Right lobe of liver (tissue), 4 donors: Measurements from ENCODE around the gene ALDH2.

Experiments
- POLR2A ChIP-seq: fragments of 450-650 bp; IDR thresholded peaks from one replicate; pipeline ENCODE4 v1.6.1; 2017; ENCODE audit warnings: antibody characterized with exemption, mild to moderate bottlenecking
- TF ChIP-seq, protein P1 (sequence below), 4 donors: fragments of 200-600 bp in 3 of 4; fragments of 450-650 bp in 1 of 4; IDR thresholded peaks; one replicate each; pipeline versions ENCODE4 v1.5.1 to v1.8.0; 2016 to 2022; ENCODE audit warnings: antibody characterized with exemption in 4 of 4, mild to moderate bottlenecking in 2 of 4
- donor health status: DM: no; HTN: no; CAD: no.
- donor health status: DM: no; HTN: no; CAD: no.
- donor health status: DM: no; HTN: yes; CAD: no.

- TF ChIP-seq, protein P1, sequence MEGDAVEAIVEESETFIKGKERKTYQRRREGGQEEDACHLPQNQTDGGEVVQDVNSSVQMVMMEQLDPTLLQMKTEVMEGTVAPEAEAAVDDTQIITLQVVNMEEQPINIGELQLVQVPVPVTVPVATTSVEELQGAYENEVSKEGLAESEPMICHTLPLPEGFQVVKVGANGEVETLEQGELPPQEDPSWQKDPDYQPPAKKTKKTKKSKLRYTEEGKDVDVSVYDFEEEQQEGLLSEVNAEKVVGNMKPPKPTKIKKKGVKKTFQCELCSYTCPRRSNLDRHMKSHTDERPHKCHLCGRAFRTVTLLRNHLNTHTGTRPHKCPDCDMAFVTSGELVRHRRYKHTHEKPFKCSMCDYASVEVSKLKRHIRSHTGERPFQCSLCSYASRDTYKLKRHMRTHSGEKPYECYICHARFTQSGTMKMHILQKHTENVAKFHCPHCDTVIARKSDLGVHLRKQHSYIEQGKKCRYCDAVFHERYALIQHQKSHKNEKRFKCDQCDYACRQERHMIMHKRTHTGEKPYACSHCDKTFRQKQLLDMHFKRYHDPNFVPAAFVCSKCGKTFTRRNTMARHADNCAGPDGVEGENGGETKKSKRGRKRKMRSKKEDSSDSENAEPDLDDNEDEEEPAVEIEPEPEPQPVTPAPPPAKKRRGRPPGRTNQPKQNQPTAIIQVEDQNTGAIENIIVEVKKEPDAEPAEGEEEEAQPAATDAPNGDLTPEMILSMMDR (IDR thresholded peaks at IDR 0.05), result no peak
- TF ChIP-seq POLR2A, result no peak
These were observed 37.1 kb downstream of the ALDH2 start for GRCh38 chr12:111803851-111804250.
